ENCODE data around the gene AREG. TPM values are rescaled to one million over a fixed set of nuclear protein-coding genes. Genes with fewer than 3 reads are reported as not detected.

Gene AREG
- total RNA-seq, 4 donors from 2014 or later = 0.63 to 2.6 (median 1.2) TPM

GRCh38 chr4:74473155-74473811 is 28.3 kb downstream of the AREG start:
- no peak for DNase-seq
- Histone ChIP-seq H3K27me3 (no peaks in the 10 kb centered on the region), H3K9me3 (no peaks in the 10 kb centered on the region), H3K4me1 (no peaks in the 10 kb centered on the region), H3K27ac (no peak overlapping the region), H3K4me3 (replicated peaks in 1 of 3) (no peak overlapping the region), H3K36me3 (no peaks in the 10 kb centered on the region)
- 74 to 75% methylated on average over 5 of the region's 5 CpGs for WGBS, 2 donors
- TF ChIP-seq POLR2A (IDR thresholded peaks at IDR 0.05) (no peak), CTCF (IDR thresholded peaks at IDR 0.05) (no peak)
- intact Hi-C loops (cut with DNase I) = no loop called here

GRCh38 chr4:74474345-74475090 is 29.6 kb downstream of the AREG start:
- Histone ChIP-seq H3K27ac (no peak overlapping the region), H3K36me3 (no peaks in the 10 kb centered on the region), H3K4me3 (replicated peaks in 1 of 3) (no peak overlapping the region), H3K27me3 (no peaks in the 10 kb centered on the region), H3K9me3 (no peaks in the 10 kb centered on the region), H3K4me1 (no peaks in the 10 kb centered on the region)
- intact Hi-C loops (cut with DNase I) = no loop called here
- TF ChIP-seq POLR2A (IDR thresholded peaks at IDR 0.05) (no peak), CTCF (IDR thresholded peaks at IDR 0.05) (no peak)
- WGBS, 2 donors = 78 to 83% methylated on average over 4 of the region's 4 CpGs
- DNase-seq = no peak

- no peaks in the 10 kb centered on the region for H3K9me3 ChIP-seq
- TF ChIP-seq CTCF (IDR thresholded peaks at IDR 0.05) (no peak), POLR2A (IDR thresholded peaks at IDR 0.05) (no peak)
- WGBS, 2 donors = 91 to 92% methylated on average over 2 of the region's 2 CpGs
- no peaks in the 10 kb centered on the region for H3K27me3 ChIP-seq
- H3K36me3 ChIP-seq = no peaks in the 10 kb centered on the region
- H3K4me3 ChIP-seq (replicated peaks in 1 of 3) = no peak overlapping the region
- no peaks in the 10 kb centered on the region for H3K4me1 ChIP-seq
- DNase-seq = no peak
- intact Hi-C loops (cut with DNase I) = no loop called here
- H3K27ac ChIP-seq = no peak overlapping the region
Observed at GRCh38 chr4:74475091-74475800, 30.3 kb downstream of the AREG start.

- no peaks in the 10 kb centered on the region for H3K9me3 ChIP-seq
- H3K4me1 ChIP-seq = no peaks in the 10 kb centered on the region
- TF ChIP-seq CTCF (IDR thresholded peaks at IDR 0.05) (no peak), POLR2A (IDR thresholded peaks at IDR 0.05) (no peak)
- intact Hi-C loops (cut with DNase I) = no loop called here
- H3K27me3 ChIP-seq = no peaks in the 10 kb centered on the region
- WGBS, 2 donors = 86% methylated on average over 3 of the region's 3 CpGs
- H3K4me3 ChIP-seq (replicated peaks in 1 of 3) = no peak overlapping the region
- no peaks in the 10 kb centered on the region for H3K36me3 ChIP-seq
- no peak overlapping the region for H3K27ac ChIP-seq
- no peak for DNase-seq
Observed at GRCh38 chr4:74475946-74476345, 31.0 kb downstream of the AREG start.

- intact Hi-C loops (cut with DNase I) = no loop called here
- H3K27me3 ChIP-seq = no peaks in the 10 kb centered on the region
Observed at GRCh38 chr4:74479009-74479408, 34.1 kb downstream of the AREG start.

More at GRCh38 chr4:74479009-74479408, 34.1 kb downstream of the AREG start:
- Histone ChIP-seq H3K4me3 (replicated peaks in 1 of 3) (no peak overlapping the region), H3K36me3 (no peaks in the 10 kb centered on the region), H3K4me1 (no peaks in the 10 kb centered on the region), H3K9me3 (no peaks in the 10 kb centered on the region), H3K27ac (no peak overlapping the region)
- 64 to 72% methylated on average over 1 of the region's 1 CpG for WGBS, 2 donors
- TF ChIP-seq POLR2A (IDR thresholded peaks at IDR 0.05) = no peak
- TF ChIP-seq CTCF (IDR thresholded peaks at IDR 0.05) = no peak
- DNase-seq = no peak

All from thyroid gland (tissue), 4 donors.